Measurements from ENCODE around the gene RHNO1.
A peak's percentile ranks its signal among the peaks of the same experiment; 100 is the strongest.

The RHNO1 gene

GRCh38 chr12:2877047-2877952, at the start of gene RHNO1, which contains the start of gene FOXM1:
TSS of gene RHNO1 (plus strand) at chr12:2877223. CDS start at chr12:2885367, 8,144 bp downstream.
TSS of gene FOXM1 (minus strand) at chr12:2877174. CDS start at chr12:2874478, 2,696 bp downstream.
- FAIRE-seq, result peak; percentile 83

GRCh38 chr12:2829275-2829674, 47.7 kb upstream of the RHNO1 start:
- no peak for FAIRE-seq
- no peak for DNase-seq (ENCODE audit: insufficient read length, low spot score)

More at GRCh38 chr12:2877047-2877952, at the start of gene RHNO1, which contains the start of gene FOXM1:
- DNase-seq (ENCODE audit: insufficient read length, low spot score), result peak; percentile 93

GRCh38 chr12:2832550-2833127, 44.4 kb upstream of the RHNO1 start:
- no peak for DNase-seq (ENCODE audit: insufficient read length, low spot score)

GRCh38 chr12:2833327-2833726, 43.7 kb upstream of the RHNO1 start:
- DNase-seq (ENCODE audit: insufficient read length, low spot score) (no peak), FAIRE-seq (no peak)

More at GRCh38 chr12:2832550-2833127, 44.4 kb upstream of the RHNO1 start:
- FAIRE-seq, result no peak

GRCh38 chr12:2833810-2834209, 43.2 kb upstream of the RHNO1 start:
- FAIRE-seq (no peak), DNase-seq (ENCODE audit: insufficient read length, low spot score) (no peak)

GRCh38 chr12:2834581-2835491, 42.2 kb upstream of the RHNO1 start, which contains the start of gene NRIP2:
TSS of gene NRIP2 (minus strand) at chr12:2835035. CDS start at chr12:2834983, 52 bp downstream.
- FAIRE-seq (no peak), DNase-seq (ENCODE audit: insufficient read length, low spot score) (no peak)

GRCh38 chr12:2835691-2836403, 41.2 kb upstream of the RHNO1 start:
- DNase-seq (ENCODE audit: insufficient read length, low spot score), result no peak
- no peak for FAIRE-seq

GRCh38 chr12:2836574-2836973, 40.4 kb upstream of the RHNO1 start:
- FAIRE-seq, result no peak

GRCh38 chr12:2841056-2841650, 35.9 kb upstream of the RHNO1 start:
- FAIRE-seq, result no peak

More at GRCh38 chr12:2836574-2836973, 40.4 kb upstream of the RHNO1 start:
- DNase-seq (ENCODE audit: insufficient read length, low spot score), result no peak

GRCh38 chr12:2842948-2843347, 34.1 kb upstream of the RHNO1 start:
- DNase-seq (ENCODE audit: insufficient read length, low spot score), result no peak
- no peak for FAIRE-seq

More at GRCh38 chr12:2841056-2841650, 35.9 kb upstream of the RHNO1 start:
- no peak for DNase-seq (ENCODE audit: insufficient read length, low spot score)

- DNase-seq (ENCODE audit: insufficient read length, low spot score) (no peak), FAIRE-seq (no peak)
Observed at GRCh38 chr12:2844786-2845185, 32.2 kb upstream of the RHNO1 start.

GRCh38 chr12:2845280-2845679, 31.7 kb upstream of the RHNO1 start:
- no peak for DNase-seq (ENCODE audit: insufficient read length, low spot score)
- no peak for FAIRE-seq

- no peak for DNase-seq (ENCODE audit: insufficient read length, low spot score)
- FAIRE-seq, result no peak
Observed at GRCh38 chr12:2851931-2852330, 25.1 kb upstream of the RHNO1 start.

GRCh38 chr12:2853626-2854025, 23.4 kb upstream of the RHNO1 start:
- DNase-seq (ENCODE audit: insufficient read length, low spot score) (peak; percentile 49), FAIRE-seq (peak; percentile 70)

- no peak for DNase-seq (ENCODE audit: insufficient read length, low spot score)
- no peak for FAIRE-seq
Observed at GRCh38 chr12:2854669-2855453, 22.2 kb upstream of the RHNO1 start.

- no peak for FAIRE-seq
Observed at GRCh38 chr12:2855546-2855945, 21.5 kb upstream of the RHNO1 start.

GRCh38 chr12:2856051-2856450, 21.0 kb upstream of the RHNO1 start:
- FAIRE-seq (no peak), DNase-seq (ENCODE audit: insufficient read length, low spot score) (no peak)

More at GRCh38 chr12:2855546-2855945, 21.5 kb upstream of the RHNO1 start:
- DNase-seq (ENCODE audit: insufficient read length, low spot score), result no peak

- DNase-seq (ENCODE audit: insufficient read length, low spot score) (no peak), FAIRE-seq (no peak)
Observed at GRCh38 chr12:2857021-2857431, 20.0 kb upstream of the RHNO1 start, which contains the start of gene TEX52. TSS of gene TEX52 (minus strand) at chr12:2857039. CDS start at chr12:2857026, 13 bp downstream.

- FAIRE-seq (no peak), DNase-seq (ENCODE audit: insufficient read length, low spot score) (no peak)
Observed at GRCh38 chr12:2857576-2857975, 19.4 kb upstream of the RHNO1 start.
